Posterior vena cava (tissue), 2 donors: Measurements from ENCODE around the gene TLCD1. TPM values are rescaled to one million over a fixed set of nuclear protein-coding genes. Genes with fewer than 3 reads are reported as not detected.

Experiments used
- DNase-seq: peaks from one replicate; pipeline ENCODE4 v3.0.0-alpha.2; 2020; ENCODE audit warnings: low spot score
- intact Hi-C, 2 donors: fragments of 100-400 bp; cut with DNase I; formaldehyde crosslinking; loops; one replicate each; pipeline versions ENCODE4 v1.14.1 to v1.14.2; 2022 to 2023
- total RNA-seq, 2 donors: library from RNA; stranded (reverse); fragmentation: NEBNext Ultra II Directional; extraction: Animal tissue kit (Norgen Biotek cat#: 25700); gene quantifications; one replicate each; pipeline ENCODE4 v1.2.1, GENCODE V29; 2021
- donor health status: DM: yes; HTN: yes; CAD: no.
- donor health status: DM: yes; HTN: yes; CAD: no.

Gene TLCD1
- total RNA-seq, 2 donors from 2014 or later, result 2.2 to 3.1 TPM

GRCh38 chr17:28748852-28749515 is 23.0 kb upstream of the TLCD1 start:
- intact Hi-C loops, result no loop called here
- DNase-seq, result peak; percentile 78

DNA sequence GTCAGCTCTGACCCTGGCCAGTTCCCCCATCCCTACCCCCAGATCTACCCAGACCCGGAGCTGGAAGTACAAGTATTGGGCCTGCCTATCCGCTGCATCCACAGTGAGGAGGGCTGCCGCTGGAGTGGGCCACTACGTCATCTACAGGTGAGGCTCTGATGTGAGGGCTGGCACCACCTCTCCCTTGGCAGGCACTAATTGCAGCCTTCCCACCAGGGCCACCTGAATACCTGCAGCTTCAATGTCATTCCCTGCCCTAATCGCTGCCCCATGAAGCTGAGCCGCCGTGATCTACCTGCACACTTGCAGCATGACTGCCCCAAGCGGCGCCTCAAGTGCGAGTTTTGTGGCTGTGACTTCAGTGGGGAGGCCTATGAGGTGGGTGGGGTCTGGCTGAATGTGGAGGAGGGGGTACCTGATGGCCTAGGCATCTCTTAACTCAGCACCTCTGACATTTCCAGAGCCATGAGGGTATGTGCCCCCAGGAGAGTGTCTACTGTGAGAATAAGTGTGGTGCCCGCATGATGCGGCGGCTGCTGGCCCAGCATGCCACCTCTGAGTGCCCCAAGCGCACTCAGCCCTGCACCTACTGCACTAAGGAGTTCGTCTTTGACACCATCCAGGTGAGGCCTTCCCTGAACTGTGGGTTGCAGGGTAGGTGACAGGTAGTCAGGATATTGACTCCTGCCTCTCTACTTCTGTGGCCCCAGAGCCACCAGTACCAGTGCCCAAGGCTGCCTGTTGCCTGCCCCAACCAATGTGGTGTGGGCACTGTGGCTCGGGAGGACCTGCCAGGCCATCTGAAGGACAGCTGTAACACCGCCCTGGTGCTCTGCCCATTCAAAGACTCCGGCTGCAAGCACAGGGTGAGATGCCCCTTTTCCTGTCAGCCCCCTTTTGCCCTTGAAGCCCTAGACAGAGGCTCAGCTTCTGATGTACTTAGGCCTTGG is 22.0 kb upstream of the TLCD1 start:
- intact Hi-C loops, result no loop called here
- DNase-seq, result peak; percentile 80

DNA sequence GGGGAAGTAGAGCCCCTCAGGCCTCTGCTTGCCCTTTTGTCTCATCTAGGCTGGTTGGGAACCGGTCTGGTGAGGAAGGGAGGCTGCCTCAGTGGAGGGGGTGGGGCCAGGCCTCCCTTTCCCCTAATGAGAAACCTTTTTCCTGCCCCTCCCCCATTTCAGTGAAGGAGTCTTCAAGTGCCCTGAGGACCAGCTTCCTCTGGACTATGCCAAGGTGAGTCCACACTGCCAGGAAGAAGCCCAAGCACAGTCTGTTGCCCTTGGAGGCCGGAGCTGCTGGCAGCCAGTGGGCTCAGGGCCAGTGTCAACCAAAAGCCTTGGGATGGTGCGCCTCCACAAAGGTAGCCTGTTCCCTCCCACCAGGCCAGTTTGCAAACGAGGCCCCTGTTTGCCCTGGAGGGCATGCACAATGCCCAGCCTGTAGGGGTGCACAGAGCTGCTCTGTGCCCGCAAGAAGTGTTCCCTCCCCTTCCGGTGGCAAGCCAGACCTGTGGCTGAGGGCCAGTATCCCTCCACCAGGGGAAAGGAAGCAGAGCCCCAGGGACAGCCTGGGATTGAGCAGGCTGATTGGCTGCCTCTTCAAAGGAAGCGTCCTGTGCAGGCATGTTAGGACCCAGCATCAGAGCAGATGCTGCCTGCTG is 21.1 kb upstream of the TLCD1 start:
- DNase-seq, result peak; percentile 74
- intact Hi-C loops, result no loop called here

DNA sequence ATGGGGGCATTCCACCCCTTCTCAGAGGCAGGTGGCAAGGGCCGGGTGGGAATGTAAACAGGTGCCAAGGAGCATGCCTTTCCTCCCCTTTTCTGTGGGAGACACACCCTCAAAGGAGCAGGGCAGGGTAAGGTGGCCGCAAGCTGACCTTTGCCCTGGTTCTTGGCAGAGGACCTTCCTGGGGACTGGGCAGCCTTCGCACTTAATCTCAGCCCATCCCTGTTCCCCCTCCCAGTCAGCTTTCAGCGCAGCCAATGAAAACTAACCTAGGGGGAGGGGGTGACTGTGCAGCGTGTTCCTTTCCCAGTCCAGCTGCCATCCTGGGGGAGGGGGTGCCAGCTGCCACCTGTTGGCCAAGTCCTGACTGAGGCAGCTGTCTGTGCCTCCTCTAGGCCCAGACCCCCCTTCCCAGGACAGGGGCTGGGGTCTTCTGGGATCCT is 20.6 kb upstream of the TLCD1 start:
- intact Hi-C loops, result no loop called here
- peak; percentile 30 for DNase-seq

DNA sequence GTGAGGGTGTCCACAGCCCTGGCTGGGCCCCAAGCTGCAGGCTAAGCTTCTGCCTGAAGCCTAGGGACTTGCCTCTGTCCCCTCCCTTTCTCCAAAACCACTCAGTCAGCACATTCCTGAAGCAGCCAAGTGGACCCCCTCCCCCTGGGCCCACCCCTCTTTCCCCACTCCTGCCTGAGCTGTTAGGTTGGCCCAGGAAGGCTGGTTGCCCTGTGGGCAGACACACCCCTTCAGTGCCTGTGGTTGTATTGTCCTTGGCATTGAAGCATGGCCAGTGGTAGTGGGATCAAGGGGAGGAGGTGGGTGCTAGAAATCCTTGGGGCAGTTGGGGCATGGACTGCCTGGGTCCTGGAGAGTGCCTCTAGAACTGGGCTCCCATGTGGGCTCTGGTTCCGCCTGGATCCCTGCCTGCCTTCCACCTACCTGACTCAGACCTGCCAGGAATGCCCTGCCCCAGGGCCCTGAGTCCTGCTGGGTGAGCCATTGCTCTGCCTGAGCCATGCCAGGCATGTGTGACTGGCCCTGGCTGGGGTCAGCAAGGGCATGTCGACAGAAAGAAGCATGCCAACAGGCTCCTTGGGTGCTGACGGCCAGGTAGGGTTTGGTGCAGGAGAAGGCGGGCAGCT is 19.9 kb upstream of the TLCD1 start:
- intact Hi-C loops, result loop anchor here in 1 of 2 donors (2.0 kb wide), 1 partner anchor 15 kb away; no protein-coding TSS in a partner anchor
- DNase-seq, result peak; percentile 79

DNA sequence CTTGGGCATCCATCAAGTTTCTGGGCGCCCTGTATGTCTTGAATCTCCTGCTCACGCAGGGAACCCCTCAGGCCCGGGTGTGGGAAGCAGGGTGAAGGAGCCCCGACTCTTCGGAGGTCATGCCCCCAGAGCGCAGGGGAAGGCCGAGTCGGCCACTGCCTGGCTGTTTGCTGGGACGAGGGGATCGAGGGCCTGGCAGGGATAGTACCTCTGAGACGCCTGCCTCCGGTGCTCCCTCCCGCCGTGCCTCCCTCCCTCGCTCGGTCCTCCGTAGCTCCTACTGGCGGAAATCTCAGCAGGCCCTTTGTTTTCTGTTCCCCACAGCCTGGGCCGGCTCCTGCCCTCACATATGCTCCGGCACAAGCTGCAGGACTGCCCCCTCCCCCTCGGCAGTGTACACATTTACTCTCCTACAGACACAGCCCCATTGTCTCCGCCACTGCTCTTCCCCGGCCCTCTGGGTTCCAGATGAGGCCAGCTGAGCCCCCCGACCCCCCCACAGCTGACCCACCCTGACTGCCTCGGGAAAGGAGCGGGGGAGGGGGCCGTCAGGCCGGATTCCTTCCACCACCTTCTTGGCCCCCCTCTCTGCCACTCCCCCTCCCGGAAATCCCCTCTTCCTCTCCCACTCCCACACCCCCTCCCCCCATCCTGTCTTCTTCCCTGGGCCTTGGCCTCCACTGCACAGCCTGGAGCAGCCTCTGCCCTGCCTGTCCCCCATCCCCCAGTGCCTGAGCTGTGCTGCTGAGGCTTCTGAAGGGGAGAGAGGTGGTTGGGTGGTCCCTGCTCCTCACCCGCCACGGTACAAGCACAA is 19.1 kb upstream of the TLCD1 start:
- peak; percentile 84 for DNase-seq
- intact Hi-C loops, result loop anchor here in 1 of 2 donors (2.0 kb wide), 1 partner anchor 14 kb away; no protein-coding TSS in a partner anchor

GRCh38 chr17:28744104-28744971 is 18.3 kb upstream of the TLCD1 start:
- intact Hi-C loops, result loop anchor here in 1 of 2 donors (2.0 kb wide), 1 partner anchor 14 kb away; no protein-coding TSS in a partner anchor
- DNase-seq, result peak; percentile 88

GRCh38 chr17:28743243-28744103 is 17.4 kb upstream of the TLCD1 start, which contains the start of gene TRAF4:
TRAF4 (plus strand) TSS chr17:28744011; CDS start chr17:28744113, 102 bp downstream.
- DNase-seq, result peak; percentile 91
- intact Hi-C loops, result loop anchor here in 1 of 2 donors (2.0 kb wide), 1 partner anchor 13 kb away; no protein-coding TSS in a partner anchor

DNA sequence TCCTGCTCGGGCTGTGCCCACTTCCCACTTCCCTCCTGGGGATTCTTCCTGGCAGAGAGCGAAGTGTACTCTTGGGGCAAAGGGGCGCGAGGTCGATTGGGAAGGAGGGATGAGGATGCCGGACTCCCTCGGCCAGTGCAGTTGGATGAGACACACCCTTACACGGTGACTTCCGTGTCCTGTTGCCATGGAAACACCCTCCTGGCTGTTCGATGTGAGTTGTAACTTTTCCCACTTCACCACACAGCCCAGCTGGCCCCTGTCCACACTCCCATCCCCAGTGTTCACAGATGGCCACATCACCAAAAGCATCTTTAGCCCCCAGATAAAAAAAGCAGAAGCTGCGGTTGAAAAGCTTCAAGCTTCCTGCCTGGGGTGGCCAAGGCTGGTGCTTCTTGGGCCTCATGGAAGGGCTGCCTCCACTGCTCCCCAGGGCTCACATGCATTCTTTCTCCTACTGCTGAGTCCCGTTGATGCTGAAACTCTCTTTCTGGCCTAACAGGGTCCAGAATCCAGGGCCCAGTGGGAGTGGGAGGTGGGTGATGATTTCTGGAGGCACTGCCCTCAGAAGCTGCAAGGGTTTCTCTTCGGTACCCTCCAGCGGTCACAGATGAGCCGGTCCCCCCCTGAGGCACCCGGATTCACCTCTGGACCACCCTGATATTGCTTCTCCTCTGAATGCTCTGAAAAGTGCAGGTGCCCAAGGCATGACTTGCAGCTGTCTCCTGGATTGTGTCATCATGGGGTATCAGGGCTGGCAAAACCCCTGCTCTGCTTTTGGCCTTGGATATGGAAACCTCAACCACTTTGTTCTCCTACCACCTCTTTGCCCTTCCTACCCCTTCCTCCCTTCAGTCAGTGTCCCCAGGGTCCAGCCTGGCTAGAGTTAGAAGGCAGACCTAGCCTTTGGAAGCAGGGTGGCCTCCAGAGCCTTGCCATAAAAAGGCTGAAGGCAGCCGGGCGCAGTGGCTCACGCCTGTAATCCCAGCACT is 15.6 kb upstream of the TLCD1 start:
- DNase-seq, result peak; percentile 78
- intact Hi-C loops, result no loop called here

- DNase-seq, result no peak
- intact Hi-C loops, result no loop called here
Measured at GRCh38 chr17:28740406-28741357, 14.6 kb upstream of the TLCD1 start.

- no peak for DNase-seq
- intact Hi-C loops, result no loop called here
Measured at GRCh38 chr17:28738680-28739384, 12.8 kb upstream of the TLCD1 start.

GRCh38 chr17:28737770-28738679 is 12.0 kb upstream of the TLCD1 start:
- intact Hi-C loops, result no loop called here
- no peak for DNase-seq

DNA sequence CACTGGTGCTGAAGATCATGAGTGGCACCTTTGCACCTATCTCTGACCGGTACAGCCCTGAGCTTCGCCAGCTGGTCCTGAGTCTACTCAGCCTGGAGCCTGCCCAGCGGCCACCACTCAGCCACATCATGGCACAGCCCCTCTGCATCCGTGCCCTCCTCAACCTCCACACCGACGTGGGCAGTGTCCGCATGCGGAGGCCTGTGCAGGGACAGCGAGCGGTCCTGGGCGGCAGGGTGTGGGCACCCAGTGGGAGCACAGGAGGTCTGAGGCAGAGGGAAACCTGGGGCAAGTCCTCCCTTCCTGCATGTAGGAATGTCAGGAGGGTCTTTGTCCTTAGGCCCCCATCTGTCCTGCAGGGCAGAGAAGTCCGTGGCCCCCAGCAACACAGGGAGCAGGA is 11.3 kb upstream of the TLCD1 start:
- intact Hi-C loops, result no loop called here

More for the DNA sequence above, 11.3 kb upstream of the TLCD1 start:
- DNase-seq, result no peak
